Hematopoietic multipotent progenitor cell treated with erythropoietin and hydrocortisone succinate and interleukin-3 and kit ligand, for 8 days (in vitro differentiated cells): ENCODE measurements around the gene SNAPC5.

Experiments
- DNase-seq: peaks from one replicate; pipeline ENCODE4 v3.0.0-alpha.2; 2015

The SNAPC5 gene

GRCh38 chr15:66452971-66453580 is 44.5 kb downstream of the SNAPC5 start:
- DNase-seq: no peak

GRCh38 chr15:66452420-66452819 is 45.1 kb downstream of the SNAPC5 start:
- DNase-seq: no peak
